KOPT-K1 (cell line): ENCODE results near the gene LRIG1.

Experiments used
- H3K27ac ChIP-seq: fragments of 200-600 bp; sonication (generic); 2 replicates; pipeline ENCODE4 v1.5.1; 2016; ENCODE audit warnings: antibody characterized with exemption, mild to moderate bottlenecking, low read depth, low read length; ENCODE audit not compliant: poor library complexity, severe bottlenecking
- H3K36me3 ChIP-seq: fragments of 200-600 bp; sonication (generic); 2 replicates; pipeline ENCODE4 v1.5.1; 2017; ENCODE audit warnings: antibody characterized with exemption, mild to moderate bottlenecking, low read length, moderate library complexity; ENCODE audit not compliant: insufficient read depth
- H3K9me3 ChIP-seq: fragments of 200-600 bp; sonication (generic); 2 replicates; pipeline ENCODE4 v1.5.1; 2017; ENCODE audit warnings: antibody characterized with exemption, low read length, mild to moderate bottlenecking; ENCODE audit not compliant: insufficient read depth, poor library complexity, severe bottlenecking

Gene LRIG1

DNA sequence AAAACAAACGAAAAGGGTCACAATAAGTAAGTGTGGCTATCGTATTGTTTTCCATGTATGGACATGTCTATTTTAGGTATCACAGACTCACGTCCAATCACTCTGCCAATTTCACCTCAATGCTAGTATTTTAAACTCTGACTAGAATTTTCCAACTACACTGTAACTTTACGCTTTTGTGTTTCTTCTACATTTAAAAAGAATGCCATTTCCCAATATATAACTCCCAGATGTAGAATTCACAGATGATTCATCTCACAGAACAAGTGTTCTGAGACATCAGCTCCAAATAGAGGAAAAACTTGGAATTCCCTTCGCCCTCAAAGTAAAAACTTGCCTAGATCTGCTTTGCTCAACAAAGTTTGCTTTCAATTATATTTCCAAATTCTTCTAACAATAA, 14.2 kb downstream of the LRIG1 start:
- Histone ChIP-seq H3K9me3 (no peaks in the 10 kb centered on the region), H3K27ac (no peak overlapping the region), H3K36me3 (no peaks in the 10 kb centered on the region)

DNA sequence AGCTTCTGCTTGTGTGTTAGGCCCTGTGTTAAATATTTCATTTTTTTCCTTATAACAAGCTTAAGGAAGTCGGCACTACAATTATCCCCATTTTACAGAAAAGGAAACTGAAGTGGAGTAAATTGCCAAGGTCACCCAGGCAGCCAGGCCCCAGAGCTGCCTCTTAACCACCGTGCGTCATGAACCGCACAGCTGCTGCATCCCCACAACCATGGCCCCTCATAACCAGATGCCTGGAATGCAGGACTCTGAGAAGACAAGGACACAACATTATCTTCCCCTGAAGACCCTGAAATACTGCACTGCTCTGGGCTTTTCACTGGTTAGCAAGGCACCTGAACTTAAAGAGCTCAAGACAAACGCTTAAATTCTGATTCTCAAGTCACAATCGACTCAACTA, 14.6 kb downstream of the LRIG1 start:
- Histone ChIP-seq H3K9me3 (no peaks in the 10 kb centered on the region), H3K27ac (no peak overlapping the region), H3K36me3 (no peaks in the 10 kb centered on the region)

DNA sequence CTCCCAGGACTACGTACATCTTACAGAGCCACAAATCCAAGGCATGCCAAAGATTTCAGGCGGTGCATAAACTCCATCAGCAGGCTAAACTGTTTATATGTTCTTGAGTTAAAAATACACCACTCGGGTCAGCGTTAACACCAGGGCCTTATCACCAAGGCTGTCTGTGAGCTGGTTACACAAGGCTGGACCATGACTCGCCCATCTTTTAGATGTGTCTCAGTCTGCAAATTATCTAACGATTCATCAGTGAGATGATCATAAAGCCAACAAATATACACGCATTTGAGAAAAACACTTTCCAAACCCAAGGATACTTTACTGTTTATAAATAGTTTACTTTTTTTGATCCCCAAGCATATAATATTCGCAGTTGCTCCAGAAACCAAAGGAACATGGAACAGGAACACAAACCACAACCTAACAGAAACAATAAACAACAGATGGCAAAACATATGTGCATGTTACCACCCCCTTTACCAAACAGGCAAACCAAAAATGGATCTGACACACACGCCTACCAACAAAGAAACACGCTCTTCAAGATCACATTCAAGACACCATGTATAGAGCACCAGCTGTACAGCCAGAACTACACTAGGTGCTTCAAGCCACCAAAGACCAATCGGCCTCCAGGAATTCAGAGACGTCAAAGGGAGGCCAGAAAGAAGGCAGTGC, 15.4 kb downstream of the LRIG1 start:
- Histone ChIP-seq H3K27ac (no peak overlapping the region), H3K9me3 (no peaks in the 10 kb centered on the region), H3K36me3 (no peaks in the 10 kb centered on the region)

DNA sequence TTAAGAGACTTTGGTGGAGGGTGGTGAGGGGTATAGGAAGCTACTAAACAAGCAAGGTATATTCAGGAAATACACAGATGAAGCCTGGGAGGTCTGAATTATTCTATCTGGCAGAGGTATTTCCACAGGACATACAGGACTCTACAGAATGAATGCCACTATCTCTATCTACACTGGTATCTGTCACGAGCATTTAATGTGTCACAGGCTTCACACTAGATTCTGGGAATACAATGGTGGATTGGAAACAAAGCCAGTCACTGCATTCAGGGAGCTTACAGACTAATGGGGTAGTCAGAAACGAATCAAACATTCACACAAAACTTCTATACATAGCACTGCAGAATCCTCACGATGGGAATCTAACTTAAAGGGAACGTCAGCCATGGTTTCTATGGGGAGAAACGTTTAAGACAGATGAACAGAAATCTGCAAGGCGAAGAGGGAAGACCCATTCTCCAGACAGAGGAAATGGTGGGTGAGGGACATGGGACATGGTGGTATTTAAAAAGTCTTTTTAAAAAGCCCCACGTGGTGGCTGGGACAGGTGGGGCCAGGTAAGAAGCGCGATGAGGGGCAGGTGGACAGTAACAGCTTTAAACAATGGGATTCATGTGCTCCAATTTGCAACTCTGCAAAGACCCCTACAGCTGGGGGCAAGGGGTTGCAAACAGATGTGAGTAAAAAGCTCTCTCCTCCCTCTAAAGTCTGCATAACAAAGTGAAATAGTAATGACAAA, 16.5 kb downstream of the LRIG1 start:
- Histone ChIP-seq H3K9me3 (peaks cover 8% of the 10 kb centered on the region), H3K27ac (no peak overlapping the region), H3K36me3 (no peaks in the 10 kb centered on the region)

DNA sequence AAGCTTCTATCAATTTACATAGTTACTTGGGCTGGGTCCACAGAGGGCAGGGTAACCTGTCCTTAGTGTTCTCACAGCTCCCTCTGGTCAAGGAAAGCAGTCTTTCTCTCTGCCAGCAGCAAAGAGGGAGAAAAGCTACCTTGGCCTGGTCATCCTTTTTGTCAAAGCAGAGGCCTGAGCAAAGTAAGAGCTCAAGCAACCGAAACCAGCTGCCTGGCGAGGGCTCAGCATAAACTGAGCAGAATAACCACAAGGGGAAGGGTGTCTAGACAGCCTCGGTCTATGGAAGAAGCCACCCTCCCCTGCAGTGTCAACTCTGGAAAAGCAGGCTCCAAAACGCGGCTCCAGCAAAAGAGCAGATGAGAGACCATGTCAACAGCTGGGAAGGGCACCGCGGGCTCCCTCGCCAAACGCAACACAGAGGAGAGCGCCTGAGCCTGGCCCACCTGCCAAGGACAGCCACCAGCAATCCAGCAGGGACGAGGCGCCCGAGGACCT, 17.4 kb downstream of the LRIG1 start:
- Histone ChIP-seq H3K27ac (no peak overlapping the region), H3K36me3 (no peaks in the 10 kb centered on the region), H3K9me3 (peaks cover 8% of the 10 kb centered on the region)

DNA sequence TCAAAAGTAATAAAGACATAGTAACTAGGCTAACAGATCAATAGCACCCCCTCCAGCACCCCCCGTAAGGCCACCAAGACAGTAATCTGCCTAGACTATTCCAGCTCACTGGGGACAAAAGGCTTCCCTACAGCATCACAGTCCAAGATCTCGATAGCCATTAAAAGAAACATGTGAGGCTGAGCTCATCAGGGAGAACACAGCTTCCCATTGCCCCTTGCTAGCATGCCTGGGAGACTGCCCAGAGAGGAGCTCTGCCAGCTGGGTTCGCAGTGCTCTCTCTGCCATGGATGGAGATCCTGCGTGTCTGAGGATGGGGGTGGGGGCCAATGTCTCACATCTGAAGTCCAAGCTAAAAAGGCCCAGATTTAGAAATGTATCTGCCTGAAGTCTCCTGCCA, 17.8 kb downstream of the LRIG1 start:
- Histone ChIP-seq H3K9me3 (peaks cover 8% of the 10 kb centered on the region), H3K27ac (no peak overlapping the region), H3K36me3 (no peaks in the 10 kb centered on the region)

DNA sequence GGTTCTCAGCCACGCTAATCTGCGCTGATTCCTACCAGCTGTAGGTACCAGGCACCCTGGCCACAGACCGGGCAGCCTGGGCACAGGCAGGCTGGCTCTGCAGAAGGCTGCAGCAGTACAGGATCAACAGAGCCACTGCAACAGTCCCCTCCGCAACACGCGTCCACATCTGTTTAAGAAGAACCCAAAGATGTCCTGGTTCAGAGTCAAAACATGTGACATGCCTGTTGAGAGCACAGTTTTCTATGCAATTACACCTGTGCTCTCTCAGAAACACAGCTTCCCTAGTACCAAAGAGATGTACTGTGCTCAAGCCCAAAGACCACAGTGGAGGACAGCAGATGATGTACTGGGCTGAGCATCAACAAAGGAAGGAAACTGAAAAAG, 18.8 kb downstream of the LRIG1 start:
- Histone ChIP-seq H3K36me3 (no peaks in the 10 kb centered on the region), H3K9me3 (peaks cover 8% of the 10 kb centered on the region), H3K27ac (no peak overlapping the region)

DNA sequence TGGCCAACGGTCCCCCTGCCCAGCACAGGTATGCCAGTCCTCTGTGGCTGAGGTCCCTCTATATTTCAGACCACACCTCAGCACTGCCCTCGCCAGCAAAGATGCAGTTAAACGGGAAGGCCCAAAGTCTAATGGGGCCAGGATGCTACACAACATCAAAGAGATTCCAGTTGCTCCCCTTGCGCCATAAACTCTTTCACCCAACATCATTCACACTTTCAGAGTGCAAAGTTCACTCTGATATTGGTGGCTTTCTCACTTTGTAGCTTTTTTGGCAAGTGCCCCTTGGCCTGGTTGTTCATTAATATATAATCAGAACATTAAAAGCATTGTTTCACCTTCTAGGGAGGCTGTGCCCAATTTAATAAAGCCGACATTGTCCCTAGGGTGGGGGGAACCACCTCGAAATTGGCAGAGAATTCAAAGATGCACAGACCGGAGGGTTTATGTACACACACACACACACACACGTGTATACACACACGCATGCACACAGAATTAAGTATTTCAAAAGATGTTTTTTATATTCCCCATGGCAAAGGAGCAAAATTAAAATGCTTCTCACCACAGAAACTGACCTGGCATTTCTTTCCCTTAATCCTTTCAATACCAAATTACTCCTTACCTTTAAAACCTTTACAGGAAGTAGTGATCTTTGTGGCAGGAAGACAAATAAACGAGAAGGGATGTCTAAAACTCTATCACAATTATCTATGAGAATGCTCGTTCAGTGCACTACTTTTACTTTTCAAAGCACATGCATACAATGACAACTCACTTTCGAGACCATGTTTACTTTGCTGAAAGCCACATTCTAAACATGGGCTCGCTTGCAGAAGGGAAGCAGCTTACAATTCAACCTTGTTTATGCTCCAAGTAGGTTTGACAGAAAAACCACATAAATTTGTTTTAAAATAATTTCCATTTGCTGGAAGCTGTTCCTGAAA, 19.5 kb downstream of the LRIG1 start:
- no peak overlapping the region for H3K27ac ChIP-seq
- peaks cover 8% of the 10 kb centered on the region for H3K9me3 ChIP-seq
- no peaks in the 10 kb centered on the region for H3K36me3 ChIP-seq

DNA sequence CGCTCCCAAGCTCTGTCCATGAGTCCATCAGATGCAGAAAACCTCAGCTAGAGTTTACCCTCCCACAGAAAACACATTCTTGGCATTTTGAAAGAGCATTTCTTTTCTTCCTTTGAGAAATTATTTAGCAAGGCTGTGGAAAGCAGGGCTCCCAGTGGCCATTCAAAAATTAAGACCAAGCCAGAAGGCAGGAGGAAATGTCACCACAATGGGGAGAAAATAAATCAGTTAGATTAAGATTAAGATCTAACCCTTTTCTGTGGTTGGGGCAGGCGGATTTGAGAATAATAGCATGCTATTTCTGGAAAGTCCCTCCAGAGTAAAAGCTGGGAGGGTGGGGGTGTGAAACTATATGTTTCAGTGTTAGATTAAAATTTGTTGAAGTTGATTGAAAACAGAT, 20.2 kb downstream of the LRIG1 start:
- peaks cover 8% of the 10 kb centered on the region for H3K9me3 ChIP-seq
- H3K27ac ChIP-seq, result no peak overlapping the region

DNA sequence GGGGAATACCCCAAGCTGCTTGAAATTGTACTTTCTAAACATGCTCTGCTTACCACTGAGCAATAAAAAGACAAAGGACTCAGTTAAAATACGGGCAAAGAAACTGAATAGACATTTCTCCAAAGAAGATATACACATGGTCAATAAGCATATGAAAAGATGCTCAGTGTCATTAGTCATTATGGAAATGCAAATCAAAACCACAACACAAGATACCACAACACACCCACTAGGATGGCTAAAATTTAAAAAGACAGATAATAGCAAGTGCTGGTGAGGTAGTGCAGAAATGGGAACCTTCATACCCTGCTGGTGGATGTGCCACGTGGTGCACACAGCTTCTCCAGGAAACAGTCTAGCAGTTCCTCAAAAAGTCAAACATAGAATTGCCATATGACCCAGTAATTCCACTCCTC, 21.3 kb downstream of the LRIG1 start:
- Histone ChIP-seq H3K36me3 (no peaks in the 10 kb centered on the region), H3K9me3 (peaks cover 8% of the 10 kb centered on the region), H3K27ac (no peak overlapping the region)

More for the DNA sequence above, 20.2 kb downstream of the LRIG1 start:
- H3K36me3 ChIP-seq, result no peaks in the 10 kb centered on the region

DNA sequence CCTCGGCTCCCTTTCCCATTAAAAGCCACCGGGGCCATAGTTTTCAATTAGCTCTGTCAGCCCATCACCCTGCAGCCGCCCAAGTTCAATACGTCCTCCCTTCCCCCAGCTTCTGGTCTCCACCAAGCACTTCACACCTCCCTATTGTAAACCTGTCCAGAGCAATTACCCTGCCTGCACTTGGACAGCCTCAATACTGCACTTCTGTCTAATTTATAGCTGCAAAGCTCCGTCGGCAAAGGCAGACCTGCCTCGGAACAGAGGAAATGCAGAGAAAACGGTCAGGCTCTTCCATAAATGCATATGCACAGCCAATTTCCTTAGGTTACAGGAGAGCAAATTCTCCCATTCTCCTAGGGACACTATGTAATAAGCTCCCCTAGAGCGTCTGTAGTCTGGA, 21.9 kb downstream of the LRIG1 start:
- Histone ChIP-seq H3K9me3 (peaks cover 8% of the 10 kb centered on the region), H3K36me3 (no peaks in the 10 kb centered on the region), H3K27ac (no peak overlapping the region)

DNA sequence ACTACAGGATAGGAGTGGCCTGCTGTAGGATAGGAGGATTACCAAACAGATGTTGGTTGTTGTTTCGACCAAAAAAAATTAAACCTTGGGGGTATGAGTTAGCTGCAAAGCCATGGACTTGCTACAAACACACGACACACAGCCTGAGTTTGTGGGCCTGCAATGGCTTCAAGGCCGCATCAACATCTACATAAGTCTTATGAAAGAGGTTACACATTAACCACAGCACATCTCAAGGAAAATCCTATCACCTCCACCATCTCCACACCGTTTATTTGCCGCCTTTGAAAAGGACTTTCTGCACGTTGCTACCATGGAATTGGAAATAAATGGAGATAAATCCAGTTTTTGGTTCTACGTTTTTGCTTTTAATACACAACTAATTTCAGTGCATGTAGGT, 23.0 kb downstream of the LRIG1 start:
- Histone ChIP-seq H3K27ac (no peak overlapping the region), H3K9me3 (peaks cover 8% of the 10 kb centered on the region), H3K36me3 (no peaks in the 10 kb centered on the region)

DNA sequence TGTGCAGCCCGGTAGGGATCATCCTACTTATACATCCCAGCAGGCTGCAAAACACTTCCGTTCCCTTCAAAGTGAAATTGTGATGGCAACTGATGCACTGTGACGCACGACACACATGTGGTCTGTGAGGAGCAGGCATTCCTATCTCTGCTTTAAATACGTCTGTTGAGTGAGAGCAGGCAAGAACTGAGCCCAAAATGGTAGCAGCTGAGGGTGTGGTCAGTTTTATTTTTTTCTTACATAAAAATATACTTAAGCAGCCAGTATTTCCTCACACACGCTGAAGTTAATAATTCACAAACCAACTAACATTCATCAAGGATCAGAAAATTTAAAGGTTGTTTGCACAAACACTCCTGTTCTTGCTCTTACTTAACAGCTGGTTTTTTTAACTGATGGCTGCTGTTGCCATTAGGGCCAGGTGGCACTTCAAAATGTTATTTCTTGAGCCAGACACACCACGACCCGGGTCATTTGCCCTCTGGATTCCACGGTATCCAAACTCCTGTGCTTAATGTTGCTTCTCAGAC, 23.9 kb downstream of the LRIG1 start:
- Histone ChIP-seq H3K36me3 (no peaks in the 10 kb centered on the region), H3K27ac (no peak overlapping the region), H3K9me3 (peaks cover 8% of the 10 kb centered on the region)

DNA sequence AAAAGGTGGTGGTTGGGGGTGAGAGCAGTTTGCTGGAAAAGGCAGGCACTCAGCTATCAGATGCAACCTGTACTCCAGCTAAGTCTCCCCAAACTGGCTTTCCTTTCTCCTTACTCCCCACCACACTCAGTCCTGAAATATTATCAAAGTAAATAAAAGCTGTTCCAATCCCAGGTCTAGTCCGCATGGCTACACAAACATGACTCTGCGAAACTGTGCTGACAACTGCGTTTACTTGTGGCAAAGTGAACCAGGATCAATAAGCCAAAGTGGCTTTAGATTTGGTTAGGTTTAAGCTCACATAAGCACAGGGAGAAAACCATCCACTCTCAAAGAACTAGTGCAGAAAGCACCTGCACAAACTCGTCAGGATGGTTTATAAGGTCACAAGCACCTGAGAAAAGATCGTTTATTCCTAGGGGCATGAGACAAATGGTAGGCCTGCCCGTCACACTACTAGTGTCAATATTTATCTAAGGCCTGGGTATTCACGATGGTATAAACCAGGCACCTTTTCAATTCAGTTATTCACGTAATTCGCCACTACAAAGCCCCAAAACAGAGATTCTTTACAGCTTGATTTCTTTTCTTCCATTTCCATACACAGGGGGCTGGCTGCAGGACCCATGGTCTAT, 25.3 kb downstream of the LRIG1 start:
- Histone ChIP-seq H3K36me3 (no peaks in the 10 kb centered on the region), H3K9me3 (peaks cover 8% of the 10 kb centered on the region), H3K27ac (no peak overlapping the region)
